Measurements from ENCODE around the gene RTN1.

Gene RTN1

GRCh38 chr14:59585891-59586554, 284.6 kb downstream of the RTN1 start:
- H3K9ac ChIP-seq (ENCODE audit: low read depth, low read length, poor library complexity, severe bottlenecking): no peak overlapping the region
- TF ChIP-seq CTCF (conservative IDR thresholded peaks at IDR 0.05; ENCODE audit: low read length): no peak
- no peak for TF ChIP-seq EZH2phosphoT487 (IDR thresholded peaks at IDR 0.05; ENCODE audit: borderline replicate concordance)
- no peaks in the 10 kb centered on the region for H3K36me3 ChIP-seq (ENCODE audit: insufficient read depth, low read length)
- H3F3A ChIP-seq (ENCODE audit: low read depth): no peaks in the 10 kb centered on the region
- no peak overlapping the region for H2AFZ ChIP-seq (ENCODE audit: low read length)
- H3K9me3 ChIP-seq (ENCODE audit: insufficient read depth, low read depth, low read length): no peaks in the 10 kb centered on the region
- H3K79me2 ChIP-seq (ENCODE audit: insufficient read depth, low read length): no peaks in the 10 kb centered on the region
- H3K9me2 ChIP-seq (replicated peaks; ENCODE audit: low read depth, low read length): no peaks in the 10 kb centered on the region
- no peaks in the 10 kb centered on the region for H3K4me1 ChIP-seq (ENCODE audit: insufficient read depth, low read length, poor library complexity, severe bottlenecking)
- no peaks in the 10 kb centered on the region for H3K27me3 ChIP-seq (ENCODE audit: insufficient read depth, low read length, poor library complexity, severe bottlenecking)
- H4K20me1 ChIP-seq (ENCODE audit: insufficient read depth, low read length, poor library complexity, severe bottlenecking): no peaks in the 10 kb centered on the region
- no peak overlapping the region for H3K4me3 ChIP-seq (ENCODE audit: low read length, poor library complexity, severe bottlenecking)
- no peak overlapping the region for H3K4me2 ChIP-seq (ENCODE audit: low read depth, low read length, poor library complexity, severe bottlenecking)

- Histone ChIP-seq H3K9me3 (ENCODE audit: insufficient read depth, low read depth, low read length) (no peaks in the 10 kb centered on the region), H3K4me3 (ENCODE audit: low read length, poor library complexity, severe bottlenecking) (no peak overlapping the region), H3F3A (ENCODE audit: low read depth) (no peaks in the 10 kb centered on the region), H4K20me1 (ENCODE audit: insufficient read depth, low read length, poor library complexity, severe bottlenecking) (no peaks in the 10 kb centered on the region), H3K36me3 (ENCODE audit: insufficient read depth, low read length) (no peaks in the 10 kb centered on the region), H2AFZ (ENCODE audit: low read length) (no peak overlapping the region), H3K9me2 (replicated peaks; ENCODE audit: low read depth, low read length) (no peaks in the 10 kb centered on the region), H3K27me3 (ENCODE audit: insufficient read depth, low read length, poor library complexity, severe bottlenecking) (no peaks in the 10 kb centered on the region), H3K4me1 (ENCODE audit: insufficient read depth, low read length, poor library complexity, severe bottlenecking) (no peaks in the 10 kb centered on the region), H3K4me2 (ENCODE audit: low read depth, low read length, poor library complexity, severe bottlenecking) (no peak overlapping the region), H3K79me2 (ENCODE audit: insufficient read depth, low read length) (no peaks in the 10 kb centered on the region), H3K9ac (ENCODE audit: low read depth, low read length, poor library complexity, severe bottlenecking) (no peak overlapping the region)
- TF ChIP-seq EZH2phosphoT487 (IDR thresholded peaks at IDR 0.05; ENCODE audit: borderline replicate concordance): no peak
- TF ChIP-seq CTCF (conservative IDR thresholded peaks at IDR 0.05; ENCODE audit: low read length): peak; percentile 20
Observed at GRCh38 chr14:59583755-59584154, 286.8 kb downstream of the RTN1 start.

- Histone ChIP-seq H3K27me3 (ENCODE audit: insufficient read depth, low read length, poor library complexity, severe bottlenecking) (no peaks in the 10 kb centered on the region), H3K36me3 (ENCODE audit: insufficient read depth, low read length) (no peaks in the 10 kb centered on the region), H3K4me3 (ENCODE audit: low read length, poor library complexity, severe bottlenecking) (no peak overlapping the region), H3F3A (ENCODE audit: low read depth) (no peaks in the 10 kb centered on the region), H4K20me1 (ENCODE audit: insufficient read depth, low read length, poor library complexity, severe bottlenecking) (no peaks in the 10 kb centered on the region), H3K79me2 (ENCODE audit: insufficient read depth, low read length) (no peaks in the 10 kb centered on the region), H3K9me2 (replicated peaks; ENCODE audit: low read depth, low read length) (no peaks in the 10 kb centered on the region), H3K9me3 (ENCODE audit: insufficient read depth, low read depth, low read length) (no peaks in the 10 kb centered on the region), H3K4me1 (ENCODE audit: insufficient read depth, low read length, poor library complexity, severe bottlenecking) (no peaks in the 10 kb centered on the region), H3K4me2 (ENCODE audit: low read depth, low read length, poor library complexity, severe bottlenecking) (no peak overlapping the region), H2AFZ (ENCODE audit: low read length) (no peak overlapping the region), H3K9ac (ENCODE audit: low read depth, low read length, poor library complexity, severe bottlenecking) (no peak overlapping the region)
- no peak for TF ChIP-seq EZH2phosphoT487 (IDR thresholded peaks at IDR 0.05; ENCODE audit: borderline replicate concordance)
- peak; percentile 49 for TF ChIP-seq CTCF (conservative IDR thresholded peaks at IDR 0.05; ENCODE audit: low read length)
Observed at GRCh38 chr14:59582845-59583509, 287.6 kb downstream of the RTN1 start.

All from Loucy (cell line).